D721Med (cell line): Measurements from ENCODE around the gene CAPRIN1.

Experiments
- DNase-seq: peaks from one replicate; pipeline ENCODE4 v3.0.0; 2011; ENCODE audit warnings: low spot score; ENCODE audit not compliant: insufficient read length
- FAIRE-seq: peaks from 2 replicates; lab custom pipeline; 2011; peaks lifted over from hg19 to GRCh38; lab: Jason Lieb, UNC
- CTCF ChIP-seq: IDR thresholded peaks from 2 replicates; pipeline ENCODE4 v1.5.1; 2012; ENCODE audit warnings: mild to moderate bottlenecking, control low read depth; ENCODE audit not compliant: insufficient read depth; ENCODE audit errors: missing control alignments

Gene CAPRIN1

GRCh38 chr11:34051349-34052035 lies at the start of gene CAPRIN1:
Gene CAPRIN1, plus strand, starts transcription at chr11:34051731. Its CDS starts 690 bp downstream, at chr11:34052421.
- FAIRE-seq (no peak), DNase-seq (peak; percentile 68)
- no peak for TF ChIP-seq CTCF

GRCh38 chr11:34002420-34002819 lies 49.1 kb upstream of the CAPRIN1 start:
- TF ChIP-seq CTCF = no peak
- DNase-seq = no peak
- no peak for FAIRE-seq

GRCh38 chr11:34004236-34004635 lies 47.3 kb upstream of the CAPRIN1 start:
- peak; percentile 84 for FAIRE-seq
- no peak for DNase-seq
- no peak for TF ChIP-seq CTCF

GRCh38 chr11:34006876-34007275 lies 44.7 kb upstream of the CAPRIN1 start:
- DNase-seq (no peak), FAIRE-seq (no peak)
- TF ChIP-seq CTCF = no peak

- no peak for FAIRE-seq
- TF ChIP-seq CTCF = no peak
These were observed 38.8 kb upstream of the CAPRIN1 start for GRCh38 chr11:34012734-34013133.

GRCh38 chr11:34013898-34014571 lies 37.5 kb upstream of the CAPRIN1 start:
- FAIRE-seq = no peak

More at GRCh38 chr11:34012734-34013133, 38.8 kb upstream of the CAPRIN1 start:
- DNase-seq = no peak

More at GRCh38 chr11:34013898-34014571, 37.5 kb upstream of the CAPRIN1 start:
- DNase-seq = no peak
- no peak for TF ChIP-seq CTCF
